ES-I3 (cell line): ENCODE data around the gene MAP10.

Experiments
- H3K36me3 ChIP-seq: 2 replicates; pipeline ENCODE4 v1.6.1; 2013; ENCODE audit warnings: mild to moderate bottlenecking, low read length, control low read depth, moderate library complexity; ENCODE audit not compliant: insufficient read depth
- H3K4me1 ChIP-seq: 2 replicates; pipeline ENCODE4 v1.6.1; 2013; ENCODE audit warnings: mild to moderate bottlenecking, control low read depth, low read length; ENCODE audit not compliant: insufficient read depth
- H3K9ac ChIP-seq: 2 replicates; pipeline ENCODE4 v1.6.1; 2013; ENCODE audit warnings: low read depth, mild to moderate bottlenecking, low read length, moderate library complexity
- H3K9me3 ChIP-seq: 2 replicates; pipeline ENCODE4 v1.6.1; 2013; ENCODE audit warnings: mild to moderate bottlenecking, low read length, moderate library complexity; ENCODE audit not compliant: control insufficient read depth, insufficient read depth

Gene MAP10

DNA sequence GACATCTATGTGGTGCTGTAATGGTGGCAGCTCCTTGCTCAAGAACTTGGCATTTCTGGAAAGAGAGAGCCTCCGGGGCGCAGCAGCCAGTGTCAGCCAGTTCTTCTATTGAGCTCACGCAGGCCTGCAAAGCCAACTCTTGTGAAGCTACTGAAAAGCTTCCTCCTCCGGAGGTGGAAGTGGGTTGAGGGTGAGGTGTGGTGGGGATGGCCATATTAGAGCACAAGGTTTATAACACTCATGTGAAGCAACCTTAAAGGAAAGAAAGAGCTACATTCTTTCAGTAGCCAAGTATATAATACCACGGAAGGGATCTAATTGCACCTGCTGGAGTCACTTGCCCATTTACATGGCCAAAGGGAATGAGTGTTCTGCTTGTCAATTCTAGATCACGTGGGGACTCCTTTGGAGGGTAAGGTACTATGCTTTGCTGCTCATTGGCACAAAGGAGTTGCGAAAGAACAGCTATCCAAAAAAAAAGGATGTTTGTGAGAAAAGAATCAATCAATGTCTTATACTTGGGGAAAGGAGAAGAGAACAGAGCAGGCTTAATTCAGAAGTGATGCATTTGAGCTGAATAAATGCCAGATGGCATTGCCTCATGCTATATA lies 18.3 kb upstream of the MAP10 start:
- no peak overlapping the region for H3K9ac ChIP-seq

GRCh38 chr1:232788235-232788872 lies 16.9 kb upstream of the MAP10 start:
- Histone ChIP-seq H3K36me3 (no peaks in the 10 kb centered on the region), H3K9me3 (no peaks in the 10 kb centered on the region), H3K4me1 (no peaks in the 10 kb centered on the region), H3K9ac (no peak overlapping the region)

More for the DNA sequence above, 18.3 kb upstream of the MAP10 start:
- H3K9me3 ChIP-seq, result no peaks in the 10 kb centered on the region
- no peaks in the 10 kb centered on the region for H3K36me3 ChIP-seq
- no peaks in the 10 kb centered on the region for H3K4me1 ChIP-seq

- Histone ChIP-seq H3K4me1 (no peaks in the 10 kb centered on the region), H3K9me3 (no peaks in the 10 kb centered on the region), H3K9ac (no peak overlapping the region), H3K36me3 (no peaks in the 10 kb centered on the region)
Measured at GRCh38 chr1:232789651-232790050, 15.6 kb upstream of the MAP10 start.

GRCh38 chr1:232792949-232793348 lies 12.3 kb upstream of the MAP10 start:
- Histone ChIP-seq H3K36me3 (no peaks in the 10 kb centered on the region), H3K9me3 (no peaks in the 10 kb centered on the region), H3K4me1 (no peaks in the 10 kb centered on the region), H3K9ac (no peak overlapping the region)

- Histone ChIP-seq H3K9me3 (no peaks in the 10 kb centered on the region), H3K9ac (no peak overlapping the region), H3K4me1 (no peaks in the 10 kb centered on the region)
Measured at GRCh38 chr1:232793944-232794343, 11.3 kb upstream of the MAP10 start.

DNA sequence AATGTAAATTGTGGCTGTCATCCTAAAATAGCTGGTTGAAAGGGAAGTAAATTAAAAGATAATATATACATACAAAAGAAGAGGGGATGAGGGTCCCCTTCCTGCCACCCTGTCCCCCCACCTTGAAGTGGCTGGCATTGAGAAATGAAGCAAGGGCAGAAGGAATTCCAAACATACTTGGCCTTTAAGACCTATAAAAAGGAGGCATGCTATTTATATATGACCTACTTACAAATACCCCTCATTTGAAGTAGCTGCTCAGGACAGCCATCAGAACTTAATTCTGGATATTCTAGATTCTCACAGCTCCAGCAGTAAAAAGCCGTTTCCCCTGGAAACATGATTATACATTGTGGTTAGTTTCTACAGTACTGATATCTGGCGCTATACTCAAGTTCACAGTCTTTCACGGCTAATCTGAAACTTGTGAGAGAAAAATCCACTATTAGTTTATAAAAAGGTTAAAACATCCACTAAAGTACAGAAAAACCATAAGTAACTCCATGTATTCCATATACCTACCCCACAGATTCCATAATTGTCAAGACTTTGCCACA lies 9.6 kb upstream of the MAP10 start:
- Histone ChIP-seq H3K36me3 (no peaks in the 10 kb centered on the region), H3K9ac (no peak overlapping the region), H3K9me3 (no peaks in the 10 kb centered on the region), H3K4me1 (no peaks in the 10 kb centered on the region)

More at GRCh38 chr1:232793944-232794343, 11.3 kb upstream of the MAP10 start:
- H3K36me3 ChIP-seq, result no peaks in the 10 kb centered on the region

DNA sequence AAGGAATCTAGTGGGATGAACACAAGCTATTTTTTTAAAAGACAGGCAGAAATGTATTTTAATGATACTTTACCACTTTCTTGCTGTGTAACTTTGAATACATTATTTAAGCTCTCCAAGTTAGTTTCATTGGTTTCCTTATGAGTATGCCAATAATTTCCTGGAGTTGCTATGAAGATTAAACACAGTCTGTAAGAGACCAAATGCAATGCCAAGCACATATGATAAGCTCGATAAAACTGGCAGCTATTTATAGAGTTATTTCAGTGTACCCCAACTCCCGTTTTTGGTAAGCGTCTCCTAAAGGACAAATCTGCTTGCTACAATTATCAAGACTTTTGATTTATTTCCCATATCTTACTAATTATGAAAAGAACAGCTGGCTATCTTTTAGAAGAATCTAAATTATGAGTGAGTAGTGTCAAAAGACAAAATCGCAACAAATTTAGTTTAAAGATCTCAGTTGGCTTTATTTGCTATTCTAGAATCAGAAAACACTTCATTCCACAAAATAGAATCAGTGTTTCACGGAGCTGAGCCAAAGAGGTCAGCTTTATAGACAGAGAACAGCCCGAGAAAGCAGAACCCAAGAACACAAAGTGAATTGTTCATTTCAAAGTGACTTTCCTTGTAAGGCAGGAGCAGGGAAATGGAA lies 7.2 kb upstream of the MAP10 start:
- Histone ChIP-seq H3K9me3 (no peaks in the 10 kb centered on the region), H3K4me1 (no peaks in the 10 kb centered on the region), H3K9ac (no peak overlapping the region), H3K36me3 (no peaks in the 10 kb centered on the region)

- no peaks in the 10 kb centered on the region for H3K36me3 ChIP-seq
- H3K4me1 ChIP-seq, result no peaks in the 10 kb centered on the region
- no peaks in the 10 kb centered on the region for H3K9me3 ChIP-seq
- H3K9ac ChIP-seq, result no peak overlapping the region
Measured at GRCh38 chr1:232798920-232799319, 6.3 kb upstream of the MAP10 start.

GRCh38 chr1:232806186-232806510 lies 932 bp downstream of the MAP10 start:
- Histone ChIP-seq H3K36me3 (no peaks in the 10 kb centered on the region), H3K4me1 (0 out of 2 replicates have a peak, but pooled peaks cover 5% of the 10 kb centered on the region), H3K9ac (peak overlapping the region; percentile 73), H3K9me3 (no peaks in the 10 kb centered on the region)

DNA sequence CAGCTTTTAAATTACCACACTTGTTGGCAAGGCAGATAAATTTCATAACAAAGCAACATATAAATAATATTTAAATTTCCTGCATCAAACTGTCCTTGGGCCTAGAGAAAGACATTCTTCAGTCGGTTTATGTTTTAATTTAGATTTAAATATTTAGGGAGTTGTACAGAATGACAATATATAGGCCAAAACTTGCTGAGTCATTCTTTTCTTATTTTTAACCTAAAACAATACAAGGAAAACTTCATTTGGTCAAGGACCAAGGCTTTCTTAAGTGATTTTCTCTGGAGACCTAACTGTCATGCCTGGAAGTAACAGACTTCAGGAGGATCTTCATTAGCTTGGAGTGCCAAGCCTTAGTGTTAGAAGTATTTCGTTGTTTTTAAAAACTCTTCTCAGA lies 5.6 kb downstream of the MAP10 start:
- no peaks in the 10 kb centered on the region for H3K9me3 ChIP-seq
- H3K9ac ChIP-seq, result no peak overlapping the region
- H3K36me3 ChIP-seq, result no peaks in the 10 kb centered on the region
- 0 out of 2 replicates have a peak, but pooled peaks cover 5% of the 10 kb centered on the region for H3K4me1 ChIP-seq

DNA sequence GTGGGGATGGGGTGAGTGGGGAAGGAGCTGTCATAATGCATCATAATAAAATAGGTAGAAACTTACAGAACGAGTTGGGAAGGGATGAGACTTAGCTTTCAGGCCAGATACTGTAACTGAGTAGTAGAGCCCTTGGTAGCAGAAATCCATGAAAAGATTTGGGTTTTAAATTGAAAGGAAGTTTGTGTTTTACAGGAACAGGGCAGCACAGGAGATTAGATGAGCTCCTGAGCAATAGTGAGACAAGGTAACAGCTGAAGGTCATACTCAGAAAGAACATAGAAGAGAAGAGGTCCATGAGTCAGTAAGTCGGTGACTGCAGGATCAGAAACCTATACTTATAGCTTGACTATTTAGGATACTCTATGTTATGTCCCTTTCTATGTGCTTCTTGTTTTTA lies 7.3 kb downstream of the MAP10 start:
- H3K36me3 ChIP-seq, result no peaks in the 10 kb centered on the region
- H3K9me3 ChIP-seq, result no peaks in the 10 kb centered on the region
- no peak overlapping the region for H3K9ac ChIP-seq
- H3K4me1 ChIP-seq, result no peaks in the 10 kb centered on the region

DNA sequence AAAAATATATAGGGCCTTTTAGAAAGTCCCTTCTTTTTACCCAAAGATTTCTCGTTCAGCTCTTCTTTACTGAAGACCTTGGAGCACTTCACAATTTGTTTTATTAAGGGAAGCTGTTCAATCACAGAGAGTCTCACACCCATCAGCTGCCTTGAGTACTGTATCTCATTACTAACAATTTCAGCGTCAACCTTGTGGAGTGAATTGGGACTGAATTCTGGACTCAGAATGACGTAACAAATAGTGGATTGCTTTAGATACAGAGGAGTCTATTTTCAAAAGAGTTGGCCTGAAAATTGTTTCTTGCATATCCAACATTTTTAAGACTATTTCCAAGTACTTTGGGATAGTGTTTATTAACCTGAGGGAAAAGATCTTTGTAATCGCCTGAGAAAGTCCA lies 7.9 kb downstream of the MAP10 start:
- no peaks in the 10 kb centered on the region for H3K9me3 ChIP-seq

DNA sequence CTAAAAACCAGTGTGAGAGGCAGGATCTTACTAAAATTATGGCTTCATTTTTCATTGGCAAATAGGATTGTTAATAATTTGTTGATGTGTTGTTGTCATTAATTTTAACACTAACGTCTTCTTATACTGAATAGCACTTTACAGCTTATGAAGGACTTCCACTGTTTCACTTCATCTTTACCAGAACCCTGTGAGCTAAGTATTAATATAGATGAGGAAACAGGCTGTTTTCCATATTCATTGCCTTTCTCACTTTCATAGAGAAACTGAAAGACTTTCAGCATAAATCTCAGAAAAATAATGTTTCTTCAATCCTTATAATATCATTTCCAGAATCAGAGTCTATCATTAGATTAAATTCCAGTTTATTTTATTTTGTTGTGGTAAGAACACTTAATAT lies 8.5 kb downstream of the MAP10 start:
- Histone ChIP-seq H3K36me3 (no peaks in the 10 kb centered on the region), H3K9me3 (no peaks in the 10 kb centered on the region), H3K9ac (no peak overlapping the region)

More for the DNA sequence above, 7.9 kb downstream of the MAP10 start:
- H3K9ac ChIP-seq, result no peak overlapping the region
- H3K36me3 ChIP-seq, result no peaks in the 10 kb centered on the region
- H3K4me1 ChIP-seq, result no peaks in the 10 kb centered on the region

DNA sequence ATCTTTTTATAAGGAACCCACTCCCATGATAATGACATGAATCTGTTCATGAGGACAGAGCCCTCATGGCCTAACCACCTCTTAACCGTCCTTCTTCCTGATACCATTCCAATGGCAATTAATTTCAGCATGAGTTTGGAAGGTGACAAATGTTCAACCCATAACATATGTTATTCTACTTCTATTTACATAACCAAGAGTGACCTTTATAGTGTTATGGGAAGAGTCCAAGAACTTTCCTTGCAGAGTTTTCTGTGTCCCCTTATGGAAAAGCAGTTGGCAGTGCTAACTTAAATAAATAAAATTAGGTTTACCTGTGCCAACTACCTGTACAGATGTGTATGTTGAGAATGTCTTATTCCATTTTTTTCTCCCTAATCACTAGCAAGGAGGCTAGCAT lies 11.1 kb downstream of the MAP10 start:
- Histone ChIP-seq H3K9ac (no peak overlapping the region), H3K9me3 (no peaks in the 10 kb centered on the region), H3K36me3 (no peaks in the 10 kb centered on the region), H3K4me1 (no peaks in the 10 kb centered on the region)

More for the DNA sequence above, 8.5 kb downstream of the MAP10 start:
- H3K4me1 ChIP-seq, result no peaks in the 10 kb centered on the region

GRCh38 chr1:232818040-232818439 lies 12.8 kb downstream of the MAP10 start:
- no peaks in the 10 kb centered on the region for H3K36me3 ChIP-seq
- H3K4me1 ChIP-seq, result no peaks in the 10 kb centered on the region
- H3K9me3 ChIP-seq, result no peaks in the 10 kb centered on the region
- H3K9ac ChIP-seq, result no peak overlapping the region
